ENCODE measurements around the gene GAS7. TPM values are rescaled to one million over a fixed set of nuclear protein-coding genes. Genes with fewer than 3 reads are reported as not detected.
A peak's percentile ranks its signal among the peaks of the same experiment; 100 is the strongest.

The GAS7 gene
- total and polyA plus RNA-seq, 7 donors, result 1.4 to 16.9 (median 7.0) TPM

- H3K36me3 ChIP-seq (ENCODE audit: insufficient read depth in 1 of 2, low read depth in 1 of 2), result no peaks in the 10 kb centered on the region
- ATAC-seq, result no peak
- 39 to 53% (median 44%) methylated on average over 6 of the region's 6 CpGs for WGBS, 3 donors
- no peaks in the 10 kb centered on the region for H3K9me3 ChIP-seq
- no peaks in the 10 kb centered on the region for H3K4me1 ChIP-seq
- TF ChIP-seq CTCF (IDR thresholded peaks at IDR 0.05), result no peak
- H3K27ac ChIP-seq, result no peak overlapping the region
- H3K4me3 ChIP-seq, result no peak overlapping the region
- DNase-seq, result no peak
- intact Hi-C loops (cut with DNase I), result no loop called here
- H3K27me3 ChIP-seq (ENCODE audit: insufficient read depth in 3 of 3, low read length in 2 of 3), result peaks cover 0 to 1% (median 0%) of the 10 kb centered on the region in 3 donors
Measured at GRCh38 chr17:10171581-10171981, 26.8 kb downstream of the GAS7 start.

DNA sequence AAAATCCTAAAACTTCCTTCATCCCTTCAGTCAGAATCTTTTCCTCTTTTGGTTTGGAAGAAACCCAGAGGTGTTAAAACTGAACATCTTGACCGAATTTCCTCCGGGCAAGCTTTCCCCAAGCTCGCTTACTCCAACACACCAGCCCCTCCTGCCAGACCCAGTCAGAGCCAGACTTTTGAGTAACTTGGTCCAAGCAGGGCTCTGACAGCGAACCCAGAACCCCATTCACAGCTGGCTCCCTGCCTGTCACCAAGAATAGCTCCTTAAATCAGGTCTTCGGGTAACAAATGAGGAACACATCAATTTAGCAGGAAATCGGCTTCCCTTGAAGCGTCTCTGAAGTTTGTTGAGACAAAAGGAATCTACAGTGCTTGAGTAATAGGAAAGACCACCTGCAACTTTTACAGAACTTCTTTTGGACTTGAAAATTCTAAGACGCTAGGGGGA lies 27.3 kb downstream of the GAS7 start:
- Histone ChIP-seq H3K36me3 (ENCODE audit: insufficient read depth in 1 of 2, low read depth in 1 of 2) (no peaks in the 10 kb centered on the region), H3K27ac (no peak overlapping the region), H3K27me3 (ENCODE audit: insufficient read depth in 3 of 3, low read length in 2 of 3) (peaks cover 0 to 1% (median 0%) of the 10 kb centered on the region in 3 donors), H3K9me3 (no peaks in the 10 kb centered on the region), H3K4me1 (no peaks in the 10 kb centered on the region), H3K4me3 (no peak overlapping the region)
- ATAC-seq (no peak), DNase-seq (peak; percentile 63 to 70)
- TF ChIP-seq CTCF (IDR thresholded peaks at IDR 0.05), result no peak
- intact Hi-C loops (cut with DNase I), result no loop called here
- WGBS, 3 donors, result 12 to 16% (median 13%) methylated on average over 8 of the region's 8 CpGs

GRCh38 chr17:10170233-10170632 lies 28.2 kb downstream of the GAS7 start:
- H3K9me3 ChIP-seq, result no peaks in the 10 kb centered on the region
- H3K4me3 ChIP-seq, result no peak overlapping the region
- DNase-seq (no peak), ATAC-seq (no peak)
- no peaks in the 10 kb centered on the region for H3K4me1 ChIP-seq
- no peaks in the 10 kb centered on the region for H3K36me3 ChIP-seq (ENCODE audit: insufficient read depth in 1 of 2, low read depth in 1 of 2)
- 45 to 67% (median 51%) methylated on average over 3 of the region's 3 CpGs for WGBS, 3 donors
- peaks cover 0 to 1% (median 0%) of the 10 kb centered on the region in 3 donors for H3K27me3 ChIP-seq (ENCODE audit: insufficient read depth in 3 of 3, low read length in 2 of 3)
- H3K27ac ChIP-seq, result no peak overlapping the region
- no peak for TF ChIP-seq CTCF (IDR thresholded peaks at IDR 0.05)
- intact Hi-C loops (cut with DNase I), result no loop called here

- no peak for ATAC-seq
- no peak overlapping the region for H3K4me3 ChIP-seq
- H3K27ac ChIP-seq, result no peak overlapping the region
- H3K36me3 ChIP-seq (ENCODE audit: insufficient read depth in 1 of 2, low read depth in 1 of 2), result no peaks in the 10 kb centered on the region
- no peak for TF ChIP-seq CTCF (IDR thresholded peaks at IDR 0.05)
- no peaks in the 10 kb centered on the region for H3K9me3 ChIP-seq
- DNase-seq, result no peak
- intact Hi-C loops (cut with DNase I), result no loop called here
- 85 to 90% (median 88%) methylated on average over 4 of the region's 4 CpGs for WGBS, 3 donors
- H3K4me1 ChIP-seq, result no peaks in the 10 kb centered on the region
- H3K27me3 ChIP-seq (ENCODE audit: insufficient read depth in 3 of 3, low read length in 2 of 3), result peaks cover 0 to 1% (median 0%) of the 10 kb centered on the region in 3 donors
Measured at GRCh38 chr17:10169290-10169689, 29.1 kb downstream of the GAS7 start.

All from psoas muscle (tissue), 8 donors.